ENCODE data around the gene GAGE12J. TPM values are rescaled to one million over a fixed set of nuclear protein-coding genes. Genes with fewer than 3 reads are reported as not detected.
"Not testable (repeated sequence)": the region's sequence is repeated elsewhere in the genome, so short reads cannot be mapped to it uniquely, and the experiment has no call there.

The GAGE12J gene
- total RNA-seq, 4 donors from 2014 or later, result not detected

DNA sequence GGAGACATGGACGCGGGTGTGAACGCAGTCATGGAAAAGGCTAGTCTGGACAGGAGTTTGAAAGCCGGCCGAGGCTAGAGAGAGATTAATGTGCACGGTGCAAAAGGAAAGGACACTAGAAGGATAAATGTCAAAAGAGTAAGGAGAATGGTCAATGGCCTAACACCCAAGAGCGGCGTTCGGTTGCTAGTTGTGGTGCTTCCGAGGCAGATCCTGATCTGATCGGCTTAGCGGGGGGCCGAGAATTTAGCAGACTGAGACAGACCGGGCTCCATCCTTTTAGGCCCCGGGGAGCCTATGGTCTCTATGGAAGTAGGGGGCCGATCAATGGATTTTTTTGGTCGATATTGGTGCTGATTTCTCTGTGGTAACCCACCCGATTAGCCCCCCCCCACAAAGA, 11.5 kb upstream of the GAGE12J start:
- Histone ChIP-seq H3K4me3 (no peak overlapping the region), H3K27me3 (no peaks in the 10 kb centered on the region), H3K36me3 (no peaks in the 10 kb centered on the region), H3K4me1 (no peaks in the 10 kb centered on the region), H3K9me3 (no peaks in the 10 kb centered on the region), H3K27ac (peak overlapping the region; percentile 78 to 81)
- intact Hi-C loops (cut with DNase I; ENCODE audit: low total_unique reads), result no loop called here
- no peak for TF ChIP-seq POLR2A (IDR thresholded peaks at IDR 0.05)
- TF ChIP-seq, protein P1, sequence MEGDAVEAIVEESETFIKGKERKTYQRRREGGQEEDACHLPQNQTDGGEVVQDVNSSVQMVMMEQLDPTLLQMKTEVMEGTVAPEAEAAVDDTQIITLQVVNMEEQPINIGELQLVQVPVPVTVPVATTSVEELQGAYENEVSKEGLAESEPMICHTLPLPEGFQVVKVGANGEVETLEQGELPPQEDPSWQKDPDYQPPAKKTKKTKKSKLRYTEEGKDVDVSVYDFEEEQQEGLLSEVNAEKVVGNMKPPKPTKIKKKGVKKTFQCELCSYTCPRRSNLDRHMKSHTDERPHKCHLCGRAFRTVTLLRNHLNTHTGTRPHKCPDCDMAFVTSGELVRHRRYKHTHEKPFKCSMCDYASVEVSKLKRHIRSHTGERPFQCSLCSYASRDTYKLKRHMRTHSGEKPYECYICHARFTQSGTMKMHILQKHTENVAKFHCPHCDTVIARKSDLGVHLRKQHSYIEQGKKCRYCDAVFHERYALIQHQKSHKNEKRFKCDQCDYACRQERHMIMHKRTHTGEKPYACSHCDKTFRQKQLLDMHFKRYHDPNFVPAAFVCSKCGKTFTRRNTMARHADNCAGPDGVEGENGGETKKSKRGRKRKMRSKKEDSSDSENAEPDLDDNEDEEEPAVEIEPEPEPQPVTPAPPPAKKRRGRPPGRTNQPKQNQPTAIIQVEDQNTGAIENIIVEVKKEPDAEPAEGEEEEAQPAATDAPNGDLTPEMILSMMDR (IDR thresholded peaks at IDR 0.05), result no peak
- DNase-seq, result no peak

DNA sequence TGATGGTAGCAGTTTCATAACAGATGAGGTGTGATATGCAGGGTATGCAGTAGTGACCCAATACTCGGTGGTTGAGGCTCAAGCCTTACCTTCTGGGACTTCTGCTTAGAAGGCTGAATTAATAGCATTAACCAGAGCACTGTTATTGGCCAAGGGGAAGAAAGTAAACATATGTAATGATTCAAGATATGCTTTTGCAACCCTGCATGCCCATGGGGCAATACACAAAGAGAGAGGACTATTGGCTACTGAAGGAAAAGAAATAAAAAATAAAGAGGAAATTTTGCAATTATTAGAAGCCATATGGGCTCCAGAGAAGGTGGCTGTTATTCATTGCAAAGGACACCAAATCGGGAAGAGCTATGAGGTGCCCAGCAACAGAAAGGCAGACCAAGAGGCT, 9.7 kb upstream of the GAGE12J start:
- no peak for TF ChIP-seq POLR2A (IDR thresholded peaks at IDR 0.05)
- TF ChIP-seq, protein P1 (IDR thresholded peaks at IDR 0.05), result no peak
- Histone ChIP-seq H3K27me3 (no peaks in the 10 kb centered on the region), H3K4me1 (no peaks in the 10 kb centered on the region), H3K4me3 (no peak overlapping the region), H3K9me3 (no peaks in the 10 kb centered on the region), H3K36me3 (no peaks in the 10 kb centered on the region), H3K27ac (no peak overlapping the region)
- intact Hi-C loops (cut with DNase I; ENCODE audit: low total_unique reads), result no loop called here
- no peak for DNase-seq

DNA sequence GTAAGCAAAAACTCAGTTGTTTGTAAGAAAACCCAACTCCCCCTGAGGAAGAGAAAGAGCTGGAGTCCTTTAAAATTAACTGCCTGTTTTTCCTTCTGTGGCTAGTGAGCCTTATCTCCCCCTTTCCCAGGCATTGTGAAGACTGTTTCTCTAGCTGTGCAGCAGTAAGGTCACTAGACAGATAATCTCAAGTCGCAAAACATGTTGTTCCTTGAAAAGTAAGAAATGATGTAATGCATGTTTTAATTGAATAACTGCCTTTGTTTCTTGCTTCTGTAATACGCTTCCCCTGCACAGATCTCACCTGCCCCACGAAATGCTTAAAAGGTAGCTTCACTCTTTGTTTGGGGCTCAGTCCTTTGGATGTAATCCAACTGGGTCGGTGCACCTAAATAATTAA, 5.8 kb upstream of the GAGE12J start:
- H3K36me3 ChIP-seq, result no peaks in the 10 kb centered on the region
- no peak overlapping the region for H3K27ac ChIP-seq
- intact Hi-C loops (cut with DNase I; ENCODE audit: low total_unique reads), result no loop called here

DNA sequence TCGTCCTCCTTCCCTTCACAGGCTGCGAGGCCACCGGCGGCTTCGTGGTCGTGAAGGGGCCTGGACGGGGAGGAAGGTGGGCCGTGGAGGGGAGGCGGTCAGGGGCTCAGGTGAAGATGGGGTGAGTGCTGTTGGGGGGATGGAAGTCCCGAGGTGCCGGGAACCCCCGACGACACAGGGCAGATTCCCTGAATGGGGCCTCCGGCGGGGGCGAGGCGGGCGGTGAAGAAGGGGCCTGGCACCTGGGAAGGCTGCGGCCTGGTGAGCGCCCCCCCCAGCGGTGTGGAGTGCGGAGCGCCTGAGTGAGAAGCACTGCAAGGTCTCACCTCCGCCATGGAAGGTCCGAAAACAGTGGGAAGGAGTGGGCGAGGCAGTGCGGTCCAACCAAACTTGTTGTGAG, 429 bp downstream of the GAGE12J start:
- intact Hi-C loops (cut with DNase I; ENCODE audit: low total_unique reads); H3K4me3 ChIP-seq; H3K36me3 ChIP-seq; H3K27me3 ChIP-seq; H3K27ac ChIP-seq; DNase-seq; H3K9me3 ChIP-seq; H3K4me1 ChIP-seq: not testable (repeated sequence)

More for the DNA sequence above, 5.8 kb upstream of the GAGE12J start:
- Histone ChIP-seq H3K4me1 (no peaks in the 10 kb centered on the region), H3K27me3 (no peaks in the 10 kb centered on the region), H3K4me3 (no peak overlapping the region), H3K9me3 (no peaks in the 10 kb centered on the region)
- no peak for TF ChIP-seq POLR2A (IDR thresholded peaks at IDR 0.05)
- TF ChIP-seq, protein P1 (IDR thresholded peaks at IDR 0.05), result no peak
- DNase-seq, result no peak

DNA sequence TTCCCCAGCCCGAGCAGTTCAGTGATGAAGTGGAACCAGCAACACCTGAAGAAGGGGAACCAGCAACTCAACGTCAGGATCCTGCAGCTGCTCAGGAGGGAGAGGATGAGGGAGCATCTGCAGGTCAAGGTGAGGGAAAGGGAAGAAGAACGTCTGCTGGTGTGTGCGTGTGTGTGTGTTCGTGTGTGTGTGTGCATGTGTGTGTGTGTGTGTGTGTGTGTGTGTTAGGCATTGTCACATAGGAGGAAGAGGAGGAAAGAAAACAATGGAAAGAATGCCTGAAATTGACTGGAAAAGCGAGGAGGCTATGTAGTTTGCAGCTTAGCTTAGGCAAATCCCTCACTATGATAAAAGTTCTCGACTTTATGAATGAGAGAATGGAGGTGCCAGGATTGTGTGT, 1.9 kb downstream of the GAGE12J start:
- H3K27me3 ChIP-seq; H3K36me3 ChIP-seq; H3K4me3 ChIP-seq; DNase-seq; H3K4me1 ChIP-seq; intact Hi-C loops (cut with DNase I; ENCODE audit: low total_unique reads); H3K27ac ChIP-seq; H3K9me3 ChIP-seq: not testable (repeated sequence)

DNA sequence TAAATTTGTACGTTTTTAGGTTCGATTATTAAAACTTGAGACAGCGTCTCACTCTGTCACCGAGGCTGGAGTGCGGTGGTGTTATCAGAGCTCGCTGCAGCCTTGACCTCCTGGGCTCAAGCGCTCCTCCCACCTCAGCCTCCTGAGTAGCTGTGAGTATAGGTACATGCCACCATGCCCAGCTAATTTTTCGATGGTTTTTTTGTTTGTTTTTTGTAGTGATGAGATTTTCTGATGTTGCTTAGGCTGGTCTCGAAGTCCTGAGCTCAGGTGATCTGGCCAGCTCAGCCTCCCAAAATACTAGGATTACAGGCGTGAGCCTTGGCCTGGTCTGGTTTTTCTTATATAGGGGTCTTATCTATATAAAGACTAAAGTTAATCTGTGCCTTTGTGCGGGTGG, 8.6 kb downstream of the GAGE12J start:
- H3K27me3 ChIP-seq; H3K9me3 ChIP-seq; H3K4me1 ChIP-seq; H3K4me3 ChIP-seq; DNase-seq; H3K36me3 ChIP-seq; H3K27ac ChIP-seq; intact Hi-C loops (cut with DNase I; ENCODE audit: low total_unique reads): not testable (repeated sequence)

DNA sequence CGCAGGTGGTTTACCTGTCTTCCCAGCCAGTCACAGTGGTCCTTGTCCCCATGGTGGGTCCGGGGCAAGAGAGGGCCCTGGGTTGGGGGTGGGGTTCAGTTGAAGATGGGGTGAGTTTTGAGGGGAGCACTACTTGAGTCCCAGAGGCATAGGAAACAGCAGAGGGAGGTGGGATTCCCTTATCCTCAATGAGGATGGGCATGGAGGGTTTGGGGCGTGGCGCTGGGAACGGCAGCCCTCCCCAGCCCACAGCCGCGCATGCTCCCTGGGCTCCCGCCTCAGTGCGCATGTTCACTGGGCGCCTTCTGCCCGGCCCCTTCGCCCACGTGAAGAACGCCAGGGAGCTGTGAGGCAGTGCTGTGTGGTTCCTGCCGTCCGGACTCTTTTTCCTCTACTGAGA, 9.4 kb downstream of the GAGE12J start, which contains the start of gene GAGE13:
TSS of gene GAGE13 (plus strand) at position 301 of the 400 bp plus-strand sequence. CDS start 1,156 bp downstream, outside the sequence.
- intact Hi-C loops (cut with DNase I; ENCODE audit: low total_unique reads); H3K27ac ChIP-seq; H3K9me3 ChIP-seq; DNase-seq; H3K4me1 ChIP-seq; H3K36me3 ChIP-seq; H3K4me3 ChIP-seq; H3K27me3 ChIP-seq: not testable (repeated sequence)

DNA sequence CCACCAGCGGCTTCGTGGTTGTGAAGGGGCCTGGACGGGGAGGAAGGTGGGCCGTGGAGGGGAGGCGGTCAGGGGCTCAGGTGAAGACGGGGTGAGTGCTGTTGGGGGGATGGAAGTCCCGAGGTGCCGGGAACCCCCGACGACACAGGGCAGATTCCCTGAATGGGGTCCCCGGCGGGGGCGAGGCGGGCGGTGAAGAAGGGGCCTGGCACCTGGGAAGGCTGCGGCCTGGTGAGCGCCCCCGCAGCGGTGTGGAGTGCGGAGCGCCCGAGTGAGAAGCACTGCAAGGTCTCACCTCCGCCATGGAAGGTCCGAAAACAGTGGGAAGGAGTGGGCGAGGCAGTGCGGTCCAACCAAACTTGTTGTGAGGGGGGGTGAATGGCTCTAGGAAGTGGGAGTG, 10.0 kb downstream of the GAGE12J start:
- H3K27me3 ChIP-seq; H3K36me3 ChIP-seq; H3K27ac ChIP-seq; DNase-seq; H3K9me3 ChIP-seq; H3K4me3 ChIP-seq; intact Hi-C loops (cut with DNase I; ENCODE audit: low total_unique reads); H3K4me1 ChIP-seq: not testable (repeated sequence)

DNA sequence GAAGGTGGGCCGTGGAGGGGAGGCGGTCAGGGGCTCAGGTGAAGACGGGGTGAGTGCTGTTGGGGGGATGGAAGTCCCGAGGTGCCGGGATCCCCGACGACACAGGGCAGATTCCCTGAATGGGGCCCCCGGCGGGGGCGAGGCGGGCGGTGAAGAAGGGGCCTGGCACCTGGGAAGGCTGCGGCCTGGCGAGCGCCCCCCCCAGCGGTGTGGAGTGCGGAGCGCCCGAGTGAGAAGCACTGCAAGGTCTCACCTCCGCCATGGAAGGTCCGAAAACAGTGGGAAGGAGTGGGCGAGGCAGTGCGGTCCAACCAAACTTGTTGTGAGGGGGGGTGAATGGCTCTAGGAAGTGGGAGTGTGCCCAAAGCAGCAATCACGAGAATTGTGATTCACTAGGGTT, 19.6 kb downstream of the GAGE12J start:
- H3K9me3 ChIP-seq; H3K4me3 ChIP-seq; intact Hi-C loops (cut with DNase I; ENCODE audit: low total_unique reads); H3K36me3 ChIP-seq; H3K27me3 ChIP-seq; H3K4me1 ChIP-seq; H3K27ac ChIP-seq: not testable (repeated sequence)
- peak in 1 of 2 donors; percentile 31 for DNase-seq

DNA sequence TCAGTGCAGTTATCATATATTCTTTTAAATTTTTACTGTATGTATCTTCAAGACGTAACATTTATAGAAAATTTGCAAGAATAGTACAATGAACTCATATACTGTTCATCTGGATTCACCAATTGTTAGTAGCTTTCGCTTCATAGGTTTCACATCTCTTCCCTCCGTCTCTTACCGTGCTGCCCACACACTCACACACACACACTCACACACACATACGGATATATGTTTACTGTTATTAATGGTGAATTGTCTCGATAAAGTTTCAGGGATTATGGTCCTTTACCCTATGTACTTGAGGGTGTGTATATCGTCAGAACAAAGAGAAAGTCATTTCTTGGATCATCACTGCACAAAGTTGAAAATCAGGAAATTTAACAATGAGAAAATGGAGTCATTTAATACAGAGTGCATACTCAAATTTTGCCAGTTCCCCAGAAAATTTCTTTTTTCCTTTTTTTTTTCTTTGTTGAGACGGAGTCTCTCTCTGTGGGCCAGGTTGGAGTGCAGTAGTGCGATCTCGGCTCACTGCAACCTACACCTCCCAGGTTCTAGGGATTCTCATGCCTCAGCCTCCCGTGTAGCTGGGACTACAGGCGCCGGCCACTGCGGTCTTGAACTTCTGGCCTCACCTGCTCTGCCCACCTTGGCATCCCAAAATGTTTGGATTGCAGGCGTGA, 22.8 kb downstream of the GAGE12J start:
- H3K4me1 ChIP-seq; intact Hi-C loops (cut with DNase I; ENCODE audit: low total_unique reads); DNase-seq; H3K36me3 ChIP-seq; H3K9me3 ChIP-seq; H3K4me3 ChIP-seq; H3K27me3 ChIP-seq; H3K27ac ChIP-seq: not testable (repeated sequence)

DNA sequence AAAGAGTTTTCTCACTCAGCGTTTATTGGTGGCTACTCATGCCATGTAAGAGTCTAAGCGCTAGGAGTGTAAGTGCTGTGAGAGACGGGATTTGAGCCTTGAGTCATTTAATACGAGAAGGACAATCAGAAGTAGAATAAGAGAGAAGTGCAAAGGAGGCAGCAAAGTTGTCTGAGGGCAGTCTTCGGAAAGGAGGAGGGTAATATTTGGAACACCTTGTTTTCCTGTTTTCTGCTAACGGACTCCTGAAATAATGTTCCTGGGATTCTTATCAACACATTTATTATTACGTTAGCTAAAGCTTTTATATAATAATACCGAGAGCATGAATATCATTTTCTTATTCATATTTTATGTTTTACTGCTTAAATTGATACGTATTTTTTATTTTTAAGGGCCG, 23.6 kb downstream of the GAGE12J start:
- H3K4me1 ChIP-seq; H3K27me3 ChIP-seq; intact Hi-C loops (cut with DNase I; ENCODE audit: low total_unique reads): not testable (repeated sequence)

More for the DNA sequence above, 23.6 kb downstream of the GAGE12J start:
- H3K9me3 ChIP-seq, DNase-seq, H3K4me3 ChIP-seq, H3K27ac ChIP-seq, H3K36me3 ChIP-seq: not testable (repeated sequence)

Data from uterus (tissue), 4 donors.